GM19452 (cell line): ENCODE data around the gene PSMA2.

ENCODE experiments used
- ATAC-seq: cut with Tn5 transposase; IDR thresholded peaks from one replicate; pipeline ENCODE4 v1.9.1; 2021; ENCODE audit not compliant: unreplicated experiment

The PSMA2 gene

GRCh38 chr7:42931834-42932651 lies at the start of gene PSMA2, which contains the start of gene MRPL32:
Gene PSMA2 (minus strand): TSS chr7:42932174. CDS start chr7:42932158, 16 bp downstream.
Gene MRPL32 (plus strand): TSS chr7:42932376. CDS start chr7:42932387, 11 bp downstream.
- peak; percentile 100 for ATAC-seq

GRCh38 chr7:42981601-42982000 lies 49.6 kb upstream of the PSMA2 start:
- no peak for ATAC-seq

- no peak for ATAC-seq
These were observed 48.5 kb upstream of the PSMA2 start for GRCh38 chr7:42980514-42980913.

- ATAC-seq: no peak
These were observed 48.1 kb upstream of the PSMA2 start for GRCh38 chr7:42980084-42980483.

- ATAC-seq: no peak
These were observed 46.5 kb upstream of the PSMA2 start for GRCh38 chr7:42978496-42978895.

- ATAC-seq: no peak
These were observed 44.4 kb upstream of the PSMA2 start for GRCh38 chr7:42976371-42976770.

- ATAC-seq: no peak
These were observed 40.9 kb upstream of the PSMA2 start for GRCh38 chr7:42972699-42973500.

- no peak for ATAC-seq
These were observed 35.4 kb upstream of the PSMA2 start for GRCh38 chr7:42967391-42967790.

GRCh38 chr7:42964849-42965805 lies 33.2 kb upstream of the PSMA2 start:
- no peak for ATAC-seq

GRCh38 chr7:42964293-42964692 lies 32.3 kb upstream of the PSMA2 start:
- no peak for ATAC-seq

GRCh38 chr7:42961170-42961569 lies 29.2 kb upstream of the PSMA2 start:
- no peak for ATAC-seq

- peak; percentile 63 for ATAC-seq
These were observed 28.8 kb upstream of the PSMA2 start for GRCh38 chr7:42960762-42961161.

- ATAC-seq: no peak
These were observed 27.6 kb upstream of the PSMA2 start for GRCh38 chr7:42959549-42959948.

- no peak for ATAC-seq
These were observed 24.1 kb upstream of the PSMA2 start for GRCh38 chr7:42956062-42956461.

GRCh38 chr7:42953994-42954393 lies 22.0 kb upstream of the PSMA2 start:
- no peak for ATAC-seq

- ATAC-seq: no peak
These were observed 20.4 kb upstream of the PSMA2 start for GRCh38 chr7:42952328-42952727.

- ATAC-seq: no peak
These were observed 18.4 kb upstream of the PSMA2 start for GRCh38 chr7:42950417-42950816.

- ATAC-seq: no peak
These were observed 15.5 kb upstream of the PSMA2 start for GRCh38 chr7:42947521-42947920.

GRCh38 chr7:42946627-42946950 lies 14.6 kb upstream of the PSMA2 start:
- no peak for ATAC-seq

- peak; percentile 66 for ATAC-seq
These were observed 14.1 kb upstream of the PSMA2 start for GRCh38 chr7:42945821-42946626.
